Putamen (tissue), 1 donor: ENCODE measurements around the gene TPD52L1.

ENCODE experiments used
- DNase-seq: peaks from one replicate; pipeline ENCODE4 v3.0.0-alpha.2; 2016; ENCODE audit warnings: low spot score

The TPD52L1 gene

GRCh38 chr6:125245523-125246264, 92.1 kb downstream of the TPD52L1 start:
- DNase-seq = no peak

- DNase-seq = no peak
These were observed 93.0 kb downstream of the TPD52L1 start for GRCh38 chr6:125246566-125246965.

GRCh38 chr6:125248136-125248535, 94.6 kb downstream of the TPD52L1 start:
- no peak for DNase-seq

- no peak for DNase-seq
These were observed 96.9 kb downstream of the TPD52L1 start for GRCh38 chr6:125250511-125250910.

- DNase-seq = no peak
These were observed 98.1 kb downstream of the TPD52L1 start for GRCh38 chr6:125251516-125252220.

- no peak for DNase-seq
These were observed 99.3 kb downstream of the TPD52L1 start for GRCh38 chr6:125252891-125253290.

- no peak for DNase-seq
These were observed 100.3 kb downstream of the TPD52L1 start for GRCh38 chr6:125253881-125254280.

- no peak for DNase-seq
These were observed 100.7 kb downstream of the TPD52L1 start for GRCh38 chr6:125254321-125254720.

GRCh38 chr6:125255201-125255600, 101.6 kb downstream of the TPD52L1 start:
- DNase-seq = no peak

GRCh38 chr6:125257351-125257750, 103.8 kb downstream of the TPD52L1 start:
- no peak for DNase-seq

GRCh38 chr6:125258651-125259353, 105.2 kb downstream of the TPD52L1 start:
- no peak for DNase-seq

- DNase-seq = no peak
These were observed 105.8 kb downstream of the TPD52L1 start for GRCh38 chr6:125259354-125259736.

- DNase-seq = no peak
These were observed 108.7 kb downstream of the TPD52L1 start for GRCh38 chr6:125262016-125263013.

- DNase-seq = no peak
These were observed 110.9 kb downstream of the TPD52L1 start for GRCh38 chr6:125264476-125264875.

- DNase-seq = no peak
These were observed 114.4 kb downstream of the TPD52L1 start for GRCh38 chr6:125267806-125268523.

- DNase-seq = no peak
These were observed 115.2 kb downstream of the TPD52L1 start for GRCh38 chr6:125268765-125269164.

GRCh38 chr6:125269328-125269985, 115.9 kb downstream of the TPD52L1 start:
- DNase-seq = no peak

- no peak for DNase-seq
These were observed 116.8 kb downstream of the TPD52L1 start for GRCh38 chr6:125270380-125270779.

GRCh38 chr6:125271486-125272159, 118.0 kb downstream of the TPD52L1 start:
- DNase-seq = no peak

GRCh38 chr6:125273251-125273650, 119.7 kb downstream of the TPD52L1 start:
- no peak for DNase-seq
